ENCODE measurements around the gene ROBO4.

The ROBO4 gene

DNA sequence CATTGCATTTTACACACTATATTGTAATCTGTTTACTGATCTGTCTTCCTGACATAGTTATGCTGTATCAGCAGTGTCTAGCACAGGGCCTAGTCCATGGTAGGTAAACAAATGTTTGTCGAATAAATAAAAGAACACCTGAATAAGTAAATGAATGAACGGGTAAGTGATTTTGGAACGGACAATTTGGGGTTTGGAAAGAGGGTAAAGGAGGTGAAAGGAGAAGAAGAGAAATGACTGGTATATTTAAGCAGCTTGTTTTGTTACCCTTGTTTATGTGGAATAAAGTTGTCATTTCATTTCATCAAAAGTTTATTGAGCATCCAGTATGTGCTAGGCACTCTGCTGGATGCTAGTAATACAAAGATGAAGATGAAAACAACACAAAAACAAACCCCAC lies 21.3 kb upstream of the ROBO4 start, which contains the start of gene HEPN1:
TSS of gene HEPN1 (plus strand) at position 301 of the 400 bp plus-strand sequence.
- FAIRE-seq, result no peak

DNA sequence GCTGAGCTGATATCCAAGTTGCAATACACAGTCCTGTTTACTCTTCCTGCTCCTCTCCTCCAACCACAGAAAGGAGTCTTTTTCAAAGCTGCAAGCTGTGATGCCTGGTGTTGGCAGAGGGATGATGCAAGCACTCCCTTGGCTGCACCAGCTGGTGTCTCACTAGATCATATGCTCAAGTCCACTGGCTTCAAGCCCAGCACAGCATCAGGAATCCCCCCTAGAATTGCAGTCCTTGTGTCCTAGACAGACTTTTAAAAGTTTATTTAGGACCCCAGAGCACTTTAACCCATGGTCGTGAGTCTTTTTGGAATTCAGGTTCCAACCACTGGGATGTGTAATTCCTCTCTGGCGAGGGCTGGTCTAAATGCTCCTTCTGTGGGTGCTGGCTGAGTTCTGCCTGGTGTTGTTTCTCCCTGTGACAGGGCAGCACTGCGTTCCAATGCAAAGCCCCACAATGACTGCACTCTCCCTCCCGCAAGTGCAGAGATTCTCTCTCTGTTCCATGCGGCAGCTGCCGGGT lies 19.5 kb upstream of the ROBO4 start:
- no peak for FAIRE-seq

DNA sequence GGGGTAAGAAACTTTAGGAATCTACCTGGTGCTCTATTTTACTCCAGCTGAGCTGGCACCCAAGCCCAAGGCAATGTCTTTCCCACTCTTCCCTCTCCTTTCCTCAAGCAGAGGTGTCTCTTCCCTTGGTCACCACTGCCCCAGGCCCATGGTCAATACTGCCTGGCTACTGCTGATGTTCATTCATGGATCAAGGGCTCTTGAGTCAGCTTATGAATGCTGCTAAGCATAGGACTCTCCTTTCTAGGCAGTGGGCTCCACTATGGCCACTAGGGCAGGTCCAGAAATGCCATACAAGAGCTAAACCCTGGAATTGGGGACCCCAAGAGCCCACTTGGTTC lies 18.7 kb upstream of the ROBO4 start:
- FAIRE-seq, result no peak

DNA sequence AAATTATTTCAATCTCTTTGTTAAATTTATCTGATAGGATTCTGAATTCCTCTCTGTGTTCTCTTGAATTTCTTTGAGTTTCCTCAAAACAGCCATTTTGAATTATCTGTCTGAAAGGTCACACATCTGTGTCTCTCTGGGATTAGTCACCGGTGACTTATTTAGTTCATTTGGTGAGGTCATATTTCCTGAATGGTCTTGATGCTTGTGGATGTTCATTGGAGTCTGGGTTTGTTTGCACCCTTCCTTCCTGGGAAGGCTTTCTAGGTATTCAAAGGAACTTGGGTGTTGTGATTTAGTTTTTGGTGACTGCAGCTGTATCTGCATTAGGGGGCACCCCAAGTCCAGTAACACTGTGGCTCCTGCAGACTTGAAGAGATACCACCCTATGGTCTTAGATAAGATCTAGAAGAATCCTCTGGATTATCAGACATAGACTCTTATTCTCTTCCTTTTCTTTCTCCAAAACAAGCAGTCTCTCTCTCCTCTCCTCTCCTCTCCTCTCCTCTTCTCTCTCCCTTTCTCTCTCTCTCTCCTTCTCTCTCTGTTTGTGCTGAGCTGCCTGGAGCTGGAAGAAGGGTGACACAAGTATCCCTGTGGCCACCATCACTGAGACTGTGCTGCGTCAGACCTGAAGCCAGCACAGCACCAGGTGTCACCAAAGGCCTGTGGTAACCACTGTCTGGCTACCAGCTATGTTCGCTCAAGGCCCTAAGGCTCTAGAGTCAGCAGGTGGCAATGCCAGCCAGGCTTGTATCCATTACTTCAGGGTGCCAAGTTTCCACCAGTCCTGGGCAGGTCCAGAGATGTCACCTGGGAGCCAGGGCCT lies 18.1 kb upstream of the ROBO4 start:
- FAIRE-seq, result no peak

DNA sequence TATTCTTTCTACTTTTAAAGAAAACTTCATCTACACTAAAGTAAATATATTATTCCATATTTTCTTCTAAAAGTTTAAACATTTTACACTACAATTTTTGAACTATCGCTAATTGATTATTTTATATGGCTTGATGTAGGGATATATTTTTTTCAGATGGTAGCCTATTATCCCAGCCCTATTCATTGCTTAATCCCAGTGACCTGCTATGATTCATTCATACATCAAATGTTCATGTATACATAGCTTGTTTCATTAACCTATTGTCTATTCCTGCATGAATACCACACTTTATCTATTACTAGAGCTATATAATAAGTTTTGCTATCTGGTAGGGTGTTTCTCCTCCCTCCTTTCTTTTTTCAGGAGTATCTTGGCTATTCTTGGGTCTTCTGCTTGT lies 5.0 kb upstream of the ROBO4 start:
- no peak for FAIRE-seq

DNA sequence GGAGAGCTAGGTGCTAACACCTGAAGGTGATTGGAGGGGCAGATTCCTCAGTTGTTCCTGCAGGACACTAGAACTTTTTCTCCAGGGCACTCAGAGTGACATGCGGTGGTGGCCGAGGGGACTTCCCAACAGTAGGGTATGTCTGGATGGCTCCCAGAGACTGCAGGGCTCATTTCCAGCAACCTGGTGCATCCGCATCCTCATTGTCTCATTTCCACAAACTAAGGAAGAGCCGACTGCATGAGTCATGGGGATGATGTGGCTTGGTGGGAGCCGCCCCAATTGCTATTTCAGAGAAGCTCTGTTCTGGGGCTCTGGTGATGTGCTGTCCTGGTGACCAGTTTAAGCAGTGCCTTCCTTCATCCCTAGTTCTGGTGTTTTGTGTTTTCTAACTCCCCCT lies 2.8 kb upstream of the ROBO4 start:
- FAIRE-seq, result no peak

DNA sequence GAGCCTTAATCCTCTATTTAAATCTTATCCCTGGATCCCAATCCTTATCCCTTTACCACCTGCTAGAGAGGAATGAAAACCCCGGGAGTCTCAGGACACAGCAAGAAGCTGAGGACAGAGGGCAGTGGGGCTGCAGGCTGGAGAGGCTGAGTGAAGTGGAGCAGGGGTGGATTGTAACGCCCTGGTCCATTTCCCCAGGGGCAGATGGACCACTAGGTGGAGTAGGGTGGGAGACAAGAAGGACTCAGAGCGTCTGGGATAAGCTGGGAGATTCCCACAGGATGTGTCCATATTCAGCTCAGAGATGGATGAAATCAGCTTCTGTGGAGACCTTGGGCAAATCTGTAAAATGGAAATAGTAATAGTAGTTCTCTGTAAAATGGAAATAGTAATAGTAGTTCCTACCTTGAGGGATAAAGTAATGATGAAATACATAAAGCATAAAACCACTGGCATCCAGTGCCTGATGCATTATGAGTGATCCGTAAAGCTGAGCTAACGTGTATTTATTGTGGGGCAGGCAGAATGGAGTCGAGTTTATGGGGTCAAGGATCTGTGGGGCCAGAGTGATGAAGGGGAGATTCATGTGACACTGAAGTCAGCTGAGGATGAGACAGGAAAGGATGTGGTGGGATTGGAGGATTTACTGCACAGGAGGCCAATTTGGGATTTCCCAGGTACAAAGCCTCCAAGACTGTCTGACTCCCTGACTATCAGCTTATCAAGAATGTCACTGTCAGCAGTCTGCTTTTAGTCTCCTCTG lies 1.9 kb upstream of the ROBO4 start:
- FAIRE-seq, result no peak

DNA sequence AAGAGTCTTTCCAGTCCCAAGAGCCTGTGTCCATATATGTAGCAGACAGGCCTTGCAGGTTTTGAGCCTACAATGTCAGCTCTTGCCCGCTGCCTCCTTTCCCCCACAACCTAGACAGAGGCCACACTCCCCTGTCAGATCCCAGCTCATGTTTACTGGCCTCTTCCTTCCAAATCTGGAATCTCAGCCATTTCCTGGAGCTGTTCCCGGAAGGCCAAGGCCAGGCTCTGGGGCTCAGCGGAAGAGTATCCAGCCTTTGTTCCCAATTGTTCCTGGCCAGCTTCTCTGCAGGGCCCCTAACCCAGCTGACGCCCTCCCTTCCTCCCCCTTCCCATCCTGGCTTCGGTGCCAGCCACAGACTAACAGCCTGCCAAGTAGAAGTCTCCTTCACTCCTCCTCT lies 1.0 kb upstream of the ROBO4 start:
- no peak for FAIRE-seq

DNA sequence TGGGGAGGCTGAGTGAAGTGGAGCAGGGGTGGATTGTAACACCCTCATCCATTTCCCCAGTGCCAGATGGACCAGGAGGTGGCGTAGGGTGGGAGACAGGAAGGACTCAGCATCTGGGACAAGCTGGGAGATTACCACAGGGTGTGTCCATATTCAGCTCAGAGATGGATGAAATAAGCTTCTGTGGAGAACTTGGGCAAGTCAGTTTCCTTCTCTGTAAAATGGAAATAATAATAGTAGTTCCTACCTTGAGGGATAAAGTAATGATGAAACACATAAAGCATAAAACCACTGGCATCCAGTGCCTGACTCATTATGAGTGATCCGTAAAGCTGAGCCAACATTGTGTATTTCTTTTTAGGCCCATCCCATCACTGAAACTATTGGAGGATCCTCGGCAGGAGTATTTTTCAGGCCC lies 607 bp upstream of the ROBO4 start:
- no peak for FAIRE-seq

DNA sequence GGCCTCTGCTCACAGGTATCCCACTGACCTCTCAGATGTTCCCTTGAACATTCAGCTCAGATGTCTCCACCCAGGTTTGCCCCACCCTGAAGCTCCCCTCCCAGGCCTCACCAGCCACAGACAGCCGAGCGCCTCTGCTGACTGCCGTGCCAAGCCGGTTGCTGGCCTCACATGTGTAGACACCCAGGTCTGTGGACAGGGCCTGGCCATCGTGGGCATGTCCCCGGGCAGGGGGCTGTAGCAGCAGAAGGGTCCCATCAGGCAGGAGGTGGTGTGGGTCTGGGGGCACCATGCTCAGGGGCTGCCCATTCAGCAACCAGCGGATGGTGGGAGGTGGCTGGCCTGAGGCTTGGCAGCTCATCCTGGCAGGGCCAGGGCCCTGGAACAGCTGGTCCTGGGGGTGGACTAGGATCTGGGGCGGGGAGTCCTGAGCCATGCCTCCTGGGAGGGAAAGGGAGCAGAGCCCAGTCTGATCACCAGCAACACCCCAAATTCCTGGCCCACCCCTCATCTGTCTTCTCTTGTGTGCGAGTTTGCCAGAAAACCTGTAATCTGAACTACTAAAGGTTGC lies 759 bp downstream of the ROBO4 start:
- no peak for FAIRE-seq

DNA sequence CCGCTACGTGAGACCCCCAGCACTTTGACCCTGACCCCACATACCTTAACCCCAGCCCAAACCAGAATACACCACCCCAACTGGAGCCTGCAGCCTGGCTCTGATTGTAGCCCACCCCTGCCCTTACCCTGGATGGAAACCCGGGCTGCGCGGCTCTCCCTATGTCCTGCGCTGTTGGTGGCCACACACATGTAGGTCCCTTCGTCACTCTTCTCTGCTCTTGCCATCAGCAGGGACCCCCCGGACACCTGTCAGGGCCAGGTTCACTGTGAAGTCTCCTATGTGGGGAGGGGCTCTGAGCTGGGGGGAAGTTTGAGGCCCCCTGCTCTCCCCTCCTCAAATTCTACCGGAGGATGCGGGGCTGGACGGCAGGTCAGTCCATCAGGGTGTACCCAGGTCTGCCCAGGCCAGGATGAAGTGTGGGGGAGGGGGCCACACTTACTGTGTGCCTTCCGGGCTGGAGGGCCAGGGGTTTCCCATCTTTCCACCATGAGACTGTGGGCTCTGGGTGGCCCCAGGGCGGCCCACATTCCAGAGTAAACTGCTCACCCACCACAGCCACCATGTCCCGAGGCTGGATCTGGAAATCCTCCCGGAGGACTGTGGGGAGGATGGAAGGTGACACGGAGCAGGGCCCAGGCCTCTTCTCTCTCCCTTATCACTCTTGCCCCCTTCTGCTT lies 1.5 kb downstream of the ROBO4 start:
- FAIRE-seq, result no peak

DNA sequence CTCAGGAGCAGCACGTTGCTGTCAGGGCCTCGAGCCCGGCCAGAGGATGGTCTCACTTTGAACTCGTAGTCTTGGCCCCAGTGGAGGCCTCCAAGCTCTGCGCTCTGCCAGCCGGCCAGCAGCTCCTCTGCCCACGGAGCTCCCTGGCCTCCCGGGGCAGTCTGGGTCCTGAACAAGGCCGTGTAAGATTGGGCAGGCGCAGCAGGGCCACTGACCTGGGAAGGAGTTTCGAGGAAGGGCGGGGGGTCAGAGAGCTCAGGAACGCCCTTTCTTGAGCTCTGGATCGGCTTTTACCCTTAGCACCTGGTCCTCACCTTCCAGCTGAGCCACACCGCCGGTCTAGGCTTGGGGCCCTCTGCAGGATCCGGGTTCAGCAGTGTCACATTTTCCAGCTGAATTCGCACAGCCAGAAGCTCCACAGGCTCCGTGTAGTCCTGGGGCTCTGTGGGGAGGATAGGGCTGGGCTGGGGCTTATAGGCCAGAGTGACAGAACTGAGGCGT lies 2.1 kb downstream of the ROBO4 start:
- FAIRE-seq, result no peak

DNA sequence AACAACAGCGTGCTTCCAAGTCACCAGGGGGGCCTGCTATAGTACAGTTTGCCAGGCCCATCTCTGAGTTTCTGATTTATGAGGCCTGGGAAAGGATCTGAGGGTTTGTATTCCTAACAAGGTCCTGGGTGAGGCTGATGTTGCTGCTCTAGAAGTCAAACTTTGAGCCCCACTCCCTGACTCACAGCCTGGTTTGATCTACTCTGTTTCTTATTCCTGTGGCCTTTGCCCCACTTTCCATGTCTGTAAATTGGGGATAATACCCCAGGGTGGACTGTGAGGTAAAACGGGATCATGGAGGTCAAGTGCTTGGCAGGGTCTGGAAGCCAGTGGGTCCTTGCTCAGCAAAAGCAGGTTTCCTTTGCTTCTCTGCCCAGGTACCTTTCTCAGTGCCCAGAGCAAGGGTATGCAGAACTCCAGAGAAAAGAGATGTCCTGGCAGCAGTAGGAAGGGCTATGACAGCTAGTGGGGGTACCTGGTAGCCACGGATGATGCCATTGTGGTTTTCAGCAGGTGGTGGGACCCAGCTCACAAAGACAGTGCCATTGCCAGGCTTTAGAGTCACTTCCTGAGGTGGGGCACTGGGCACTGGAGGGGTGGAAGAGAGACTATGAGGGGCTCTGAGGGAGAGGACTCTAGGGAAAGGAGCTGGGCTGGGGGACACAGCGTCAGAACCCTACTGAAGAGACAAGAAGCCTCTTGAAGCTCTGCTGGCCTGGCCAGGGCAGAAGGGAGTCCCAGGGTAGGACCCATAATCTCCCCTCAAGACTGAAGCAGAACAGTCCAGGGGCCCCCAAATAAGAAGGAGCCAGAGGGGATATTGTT lies 2.8 kb downstream of the ROBO4 start:
- FAIRE-seq, result no peak

DNA sequence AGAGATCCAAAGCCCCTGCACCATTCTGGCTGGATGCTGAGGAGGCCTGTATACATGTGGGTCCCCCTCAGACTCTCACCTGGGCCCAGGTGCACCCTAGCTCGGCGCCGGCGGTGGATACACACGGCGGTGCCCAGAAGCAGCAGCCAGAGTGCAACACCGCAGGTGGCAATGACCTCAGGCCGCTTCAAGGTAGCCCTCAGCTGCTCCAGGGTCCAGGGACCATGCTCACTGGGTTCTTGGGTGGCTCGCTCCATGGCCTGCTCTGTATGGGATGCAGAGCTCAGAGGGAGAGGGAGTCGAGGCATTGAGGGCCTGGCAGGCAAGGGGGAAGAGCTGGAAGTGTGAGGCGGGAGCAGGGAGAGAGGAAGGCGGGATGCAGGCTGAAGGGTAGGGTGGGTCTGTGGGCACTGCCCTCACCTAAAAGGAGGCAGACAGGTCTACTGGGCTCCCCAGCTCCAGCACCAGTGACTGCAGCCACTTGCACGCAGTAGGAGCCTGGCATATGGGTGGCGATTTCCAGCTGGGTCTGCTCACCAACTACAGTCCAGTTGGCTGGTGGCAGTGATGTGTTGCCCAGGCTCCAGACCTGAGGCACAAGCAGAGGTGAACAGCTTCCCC lies 3.8 kb downstream of the ROBO4 start:
- no peak for FAIRE-seq

DNA sequence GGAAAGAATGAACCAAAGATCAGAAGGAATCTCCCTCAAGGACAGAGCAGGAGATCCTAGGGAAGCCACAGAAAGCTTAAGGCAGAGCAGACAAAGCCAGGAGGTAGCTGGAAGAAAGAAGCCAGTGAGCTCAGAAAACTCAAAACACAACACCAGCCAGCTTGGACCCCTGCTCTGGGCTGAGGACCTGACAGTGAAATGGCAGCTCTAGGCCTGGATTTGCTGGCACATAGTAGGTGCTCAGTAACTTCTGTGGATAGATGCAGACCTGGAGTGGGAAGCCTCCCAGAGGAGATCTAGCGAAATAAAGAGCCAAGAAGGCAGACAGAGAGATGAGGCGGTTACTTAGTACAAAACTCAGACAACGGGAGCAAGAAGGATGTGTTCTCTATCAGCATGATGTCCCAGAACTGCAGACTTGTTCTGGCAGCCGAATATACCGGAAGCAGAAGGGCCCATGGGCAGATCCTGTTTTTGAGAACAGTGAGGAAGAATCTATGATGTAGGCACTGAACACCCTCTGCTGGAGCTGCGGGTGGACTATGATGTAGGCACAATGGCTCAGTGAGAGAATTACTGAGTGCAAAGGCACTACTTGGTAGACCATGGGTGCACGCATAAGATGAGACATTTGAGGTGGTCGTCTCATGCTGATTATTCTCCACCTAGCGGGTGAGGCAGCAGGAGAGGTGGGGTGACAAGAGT lies 4.8 kb downstream of the ROBO4 start:
- no peak for FAIRE-seq

DNA sequence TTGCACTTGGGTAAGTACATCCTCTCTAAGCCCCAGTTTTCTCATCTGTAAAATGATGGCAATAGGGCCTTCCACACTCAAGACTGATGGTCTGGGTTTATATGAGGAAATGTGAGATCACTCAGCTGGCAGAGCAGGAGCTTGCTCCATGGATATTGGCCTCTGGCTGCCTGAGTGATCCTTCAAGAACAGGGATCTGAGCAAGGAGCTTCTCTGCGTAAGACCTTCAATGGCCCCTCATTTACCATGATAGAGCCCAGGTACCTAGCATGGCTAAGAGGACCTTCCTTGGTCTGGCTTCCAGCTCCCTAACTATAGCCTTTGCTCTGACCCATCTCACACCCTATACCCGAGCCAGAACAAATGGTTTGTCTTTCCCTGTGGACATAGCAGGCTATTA lies 5.5 kb downstream of the ROBO4 start:
- FAIRE-seq, result no peak

DNA sequence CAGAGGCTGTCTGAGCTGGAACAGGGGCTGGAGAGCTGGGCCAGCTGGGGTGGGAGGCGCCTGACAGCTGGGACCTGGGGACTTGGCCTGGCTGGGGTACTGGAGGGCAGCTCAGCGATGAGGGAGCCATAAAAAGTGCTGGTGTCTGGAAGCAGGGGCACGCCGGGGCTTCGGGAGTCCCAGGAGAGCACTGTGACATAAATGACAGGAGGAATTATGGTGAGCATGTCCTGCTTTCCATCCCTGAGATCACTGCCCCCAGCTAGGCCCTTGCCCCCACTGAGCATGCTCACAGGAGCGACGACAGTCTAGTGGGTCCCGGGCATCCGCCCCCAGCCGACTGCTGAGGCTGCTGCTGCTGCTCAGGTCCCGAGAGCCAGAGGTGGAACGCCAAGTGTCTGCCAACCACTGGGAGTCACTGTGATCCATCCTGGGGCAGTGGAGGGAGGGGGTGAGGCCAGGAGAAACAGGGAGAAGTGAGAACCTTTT lies 6.2 kb downstream of the ROBO4 start:
- no peak for FAIRE-seq

DNA sequence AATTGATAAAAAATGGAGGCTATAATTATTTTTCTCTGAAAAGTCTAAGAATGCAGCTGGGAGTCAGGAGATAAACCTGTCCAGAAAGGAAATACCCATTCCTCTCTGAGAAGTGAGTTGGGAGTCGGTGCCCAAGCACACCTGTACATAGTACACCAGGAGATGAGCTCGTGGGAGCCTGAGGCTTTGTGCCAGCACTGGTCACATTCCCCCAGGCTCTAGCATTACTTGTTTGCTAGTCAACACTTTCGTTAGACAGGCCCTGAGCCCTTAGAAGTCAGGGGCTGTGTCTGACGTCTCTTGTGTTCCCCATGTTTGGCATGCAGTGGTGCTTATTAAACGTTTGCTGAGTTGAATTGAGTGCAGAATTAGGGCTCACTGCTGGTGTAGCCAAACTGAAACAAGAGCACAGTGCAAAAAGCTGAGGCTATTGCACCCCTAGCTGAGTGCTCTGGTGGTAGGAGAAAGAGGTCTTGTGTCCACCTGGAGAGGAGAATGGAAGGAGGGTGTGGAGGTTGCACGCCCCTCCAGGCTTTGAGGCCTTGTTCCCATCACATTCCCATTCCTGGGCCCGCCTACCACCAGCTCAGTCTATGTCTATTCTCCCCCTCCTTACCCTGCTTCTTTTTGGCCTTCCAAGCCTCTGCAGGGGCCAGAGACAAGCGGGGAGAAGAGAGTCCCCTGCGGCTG lies 6.8 kb downstream of the ROBO4 start:
- FAIRE-seq, result no peak

DNA sequence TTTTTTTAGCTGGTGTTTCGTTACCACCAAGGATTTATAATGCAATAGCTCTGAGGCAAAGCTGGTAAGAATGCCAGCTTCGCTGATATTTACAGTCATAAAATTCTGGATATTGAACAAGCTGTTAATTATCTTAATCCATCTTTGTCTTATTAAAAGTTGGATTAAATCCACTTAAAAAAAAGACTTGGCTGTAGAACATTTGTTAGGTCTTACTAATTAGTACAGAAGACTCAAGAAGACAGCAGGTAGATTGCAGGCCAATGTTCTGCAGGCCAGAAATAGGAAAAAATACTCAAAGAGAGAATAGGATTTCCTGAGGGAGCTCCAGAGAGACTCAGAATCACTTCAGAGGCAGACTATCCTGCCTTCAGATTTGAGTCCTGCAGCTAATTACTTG lies 7.5 kb downstream of the ROBO4 start:
- no peak for FAIRE-seq
